ENCODE data around the gene CREB3L1. TPM values are rescaled to one million over a fixed set of nuclear protein-coding genes. Genes with fewer than 3 reads are reported as not detected.

CREB3L1 gene
- total and polyA plus RNA-seq, 5 donors: 9.7 to 18.8 (median 15.2) TPM

GRCh38 chr11:46263120-46263519, 14.3 kb upstream of the CREB3L1 start:
- DNase-seq (no peak), ATAC-seq (no peak)
- WGBS: 96% methylated on average over 3 of the region's 3 CpGs
- no peak overlapping the region for H3K27ac ChIP-seq (ENCODE audit: low read length)
- no peaks in the 10 kb centered on the region for H3K9me3 ChIP-seq (ENCODE audit: control insufficient read depth, low read length)
- intact Hi-C loops (cut with DNase I): no loop called here
- H3K27me3 ChIP-seq (ENCODE audit: control insufficient read depth, insufficient read depth): no peaks in the 10 kb centered on the region
- H3K4me1 ChIP-seq (ENCODE audit: control insufficient read depth, insufficient read depth, low read length): no peaks in the 10 kb centered on the region
- H3K4me3 ChIP-seq (ENCODE audit: low read length): no peak overlapping the region

DNA sequence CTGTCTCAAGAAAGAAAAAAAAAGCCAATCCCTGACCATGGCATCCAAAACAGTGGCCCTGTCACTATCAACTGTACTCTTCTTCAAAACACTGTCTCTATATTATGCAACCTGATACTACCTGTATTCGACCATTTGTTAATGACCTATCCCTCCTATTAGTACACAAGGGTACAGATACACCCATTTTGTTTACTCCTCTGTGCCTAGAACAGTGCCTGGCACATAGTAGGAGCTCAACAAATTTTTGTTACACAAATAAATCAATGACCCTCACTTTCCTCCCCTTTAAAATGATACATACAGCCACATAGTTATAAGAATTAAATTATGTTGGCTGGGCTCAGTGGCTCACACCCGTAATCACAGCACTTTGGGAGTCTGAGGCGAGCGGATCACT, 13.4 kb upstream of the CREB3L1 start:
- ATAC-seq: no peak

DNA sequence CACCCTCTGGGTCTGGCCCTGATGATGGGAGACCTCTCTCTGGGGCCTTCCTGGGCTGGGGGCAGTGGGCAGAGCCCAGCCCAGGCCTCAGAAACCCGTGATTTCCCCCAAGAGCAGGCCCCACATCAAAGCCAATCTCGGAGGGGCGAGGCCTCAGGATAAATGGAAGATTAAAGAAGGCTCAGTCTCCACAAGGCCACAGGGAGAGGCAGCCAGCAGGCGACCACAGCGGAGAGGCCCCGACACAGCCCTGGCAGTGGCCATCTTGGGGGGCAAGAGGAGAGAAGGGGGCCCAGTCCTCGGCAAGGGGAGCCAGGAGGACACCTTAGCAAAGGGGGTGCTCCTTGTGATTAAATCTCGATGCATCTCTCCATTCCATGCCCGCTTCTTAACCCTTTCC, 12.5 kb upstream of the CREB3L1 start:
- intact Hi-C loops (cut with DNase I): no loop called here
- Histone ChIP-seq H3K4me3 (ENCODE audit: low read length) (no peak overlapping the region), H3K27ac (ENCODE audit: low read length) (no peak overlapping the region), H3K27me3 (ENCODE audit: control insufficient read depth, insufficient read depth) (no peaks in the 10 kb centered on the region), H3K9me3 (ENCODE audit: control insufficient read depth, low read length) (no peaks in the 10 kb centered on the region), H3K4me1 (ENCODE audit: control insufficient read depth, insufficient read depth, low read length) (no peaks in the 10 kb centered on the region)
- DNase-seq (no peak), ATAC-seq (no peak)
- 68% methylated on average over 9 of the region's 9 CpGs for WGBS

More for the DNA sequence above, 13.4 kb upstream of the CREB3L1 start:
- no peak for DNase-seq
- Histone ChIP-seq H3K27ac (ENCODE audit: low read length) (no peak overlapping the region), H3K27me3 (ENCODE audit: control insufficient read depth, insufficient read depth) (no peaks in the 10 kb centered on the region), H3K4me3 (ENCODE audit: low read length) (no peak overlapping the region), H3K4me1 (ENCODE audit: control insufficient read depth, insufficient read depth, low read length) (no peaks in the 10 kb centered on the region), H3K9me3 (ENCODE audit: control insufficient read depth, low read length) (no peaks in the 10 kb centered on the region)
- WGBS: 93% methylated on average over 4 of the region's 4 CpGs
- intact Hi-C loops (cut with DNase I): no loop called here

DNA sequence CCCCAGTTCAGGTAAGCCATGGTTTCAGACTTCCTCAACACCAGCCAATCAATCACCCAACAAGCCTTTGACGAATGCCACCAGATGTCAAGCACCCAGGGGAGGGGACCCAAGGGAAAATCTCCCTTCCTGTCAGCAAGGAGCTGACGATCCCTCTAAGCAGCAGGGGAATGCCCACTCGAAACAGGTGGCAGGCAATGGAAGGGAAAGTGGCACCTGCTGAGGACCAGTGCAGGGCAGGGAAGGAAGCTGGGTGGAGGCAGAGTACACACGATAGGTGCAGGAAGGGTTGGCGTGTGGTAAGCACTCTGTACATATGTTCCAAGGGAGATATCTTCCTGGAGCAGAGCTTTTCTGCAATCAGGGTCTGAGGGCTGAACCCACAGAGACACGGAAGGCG, 11.7 kb upstream of the CREB3L1 start:
- whole genome bisulfite sequencing: 77% methylated on average over 7 of the region's 7 CpGs
- H3K27ac ChIP-seq (ENCODE audit: low read length): no peak overlapping the region
- H3K9me3 ChIP-seq (ENCODE audit: control insufficient read depth, low read length): no peaks in the 10 kb centered on the region
- H3K4me3 ChIP-seq (ENCODE audit: low read length): no peak overlapping the region
- ATAC-seq (no peak), DNase-seq (no peak)
- H3K27me3 ChIP-seq (ENCODE audit: control insufficient read depth, insufficient read depth): no peaks in the 10 kb centered on the region
- intact Hi-C loops (cut with DNase I): no loop called here
- H3K4me1 ChIP-seq (ENCODE audit: control insufficient read depth, insufficient read depth, low read length): no peaks in the 10 kb centered on the region

DNA sequence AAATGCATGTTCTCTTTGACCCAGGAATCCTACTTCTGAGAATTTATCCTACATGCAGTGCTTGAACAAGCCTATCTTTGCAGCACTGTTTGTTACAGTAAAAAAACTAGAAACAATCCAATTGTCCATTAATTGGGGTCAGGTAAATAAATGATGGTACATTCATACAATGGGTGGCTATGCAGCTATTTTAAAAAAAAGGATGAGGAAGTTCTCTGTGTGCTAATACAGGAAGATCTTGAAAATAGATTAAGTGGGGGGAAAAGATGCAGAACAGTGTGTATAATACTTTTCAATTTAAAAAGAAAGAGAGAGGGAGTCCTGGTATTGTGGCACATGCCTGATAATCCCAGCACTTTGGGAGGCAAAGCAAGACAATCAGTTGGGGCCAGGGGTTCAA, 9.5 kb upstream of the CREB3L1 start:
- intact Hi-C loops (cut with DNase I): no loop called here
- Histone ChIP-seq H3K9me3 (ENCODE audit: control insufficient read depth, low read length) (no peaks in the 10 kb centered on the region), H3K4me1 (ENCODE audit: control insufficient read depth, insufficient read depth, low read length) (peaks cover 6% of the 10 kb centered on the region), H3K27ac (ENCODE audit: low read length) (no peak overlapping the region), H3K27me3 (ENCODE audit: control insufficient read depth, insufficient read depth) (no peaks in the 10 kb centered on the region), H3K4me3 (ENCODE audit: low read length) (no peak overlapping the region)
- ATAC-seq (no peak), DNase-seq (no peak)

- intact Hi-C loops (cut with DNase I): no loop called here
- ATAC-seq: no peak
- Histone ChIP-seq H3K27ac (ENCODE audit: low read length) (no peak overlapping the region), H3K4me3 (ENCODE audit: low read length) (no peak overlapping the region), H3K27me3 (ENCODE audit: control insufficient read depth, insufficient read depth) (no peaks in the 10 kb centered on the region), H3K9me3 (ENCODE audit: control insufficient read depth, low read length) (no peaks in the 10 kb centered on the region), H3K4me1 (ENCODE audit: control insufficient read depth, insufficient read depth, low read length) (peaks cover 11% of the 10 kb centered on the region)
- WGBS: 91% methylated on average over 5 of the region's 5 CpGs
- DNase-seq: no peak
These were observed 6.8 kb upstream of the CREB3L1 start for GRCh38 chr11:46270684-46271083.

DNA sequence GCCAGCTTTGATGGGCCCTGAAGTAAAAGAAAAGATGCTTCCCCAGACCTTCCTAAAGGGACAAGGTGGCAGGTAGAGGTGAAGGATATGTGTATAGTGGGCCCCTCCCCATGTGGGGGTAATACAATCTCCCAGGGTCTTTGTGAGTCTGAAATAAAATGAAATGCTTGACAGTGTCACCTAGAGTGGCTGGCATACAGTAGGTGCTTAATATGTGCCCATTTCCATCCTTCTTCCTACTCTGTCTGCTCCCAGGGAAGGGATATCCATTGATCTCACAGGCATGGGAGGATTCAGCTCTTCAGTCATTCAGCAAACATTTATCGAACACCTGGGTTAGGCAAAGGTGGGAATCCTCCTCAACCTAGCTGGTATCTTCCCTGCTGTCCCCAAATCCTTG, 6.1 kb upstream of the CREB3L1 start:
- intact Hi-C loops (cut with DNase I): no loop called here
- ATAC-seq (no peak), DNase-seq (no peak)
- 98% methylated on average over 1 of the region's 1 CpG for WGBS
- Histone ChIP-seq H3K27me3 (ENCODE audit: control insufficient read depth, insufficient read depth) (no peaks in the 10 kb centered on the region), H3K9me3 (ENCODE audit: control insufficient read depth, low read length) (no peaks in the 10 kb centered on the region), H3K4me3 (ENCODE audit: low read length) (no peak overlapping the region), H3K4me1 (ENCODE audit: control insufficient read depth, insufficient read depth, low read length) (peaks cover 16% of the 10 kb centered on the region), H3K27ac (ENCODE audit: low read length) (no peak overlapping the region)

- no peaks in the 10 kb centered on the region for H3K9me3 ChIP-seq (ENCODE audit: control insufficient read depth, low read length)
- DNase-seq (no peak), ATAC-seq (peak in 1 of 2 donors; percentile 5)
- H3K27me3 ChIP-seq (ENCODE audit: control insufficient read depth, insufficient read depth): no peaks in the 10 kb centered on the region
- peaks cover 18% of the 10 kb centered on the region for H3K4me1 ChIP-seq (ENCODE audit: control insufficient read depth, insufficient read depth, low read length)
- H3K4me3 ChIP-seq (ENCODE audit: low read length): no peak overlapping the region
- intact Hi-C loops (cut with DNase I): no loop called here
- H3K27ac ChIP-seq (ENCODE audit: low read length): peak overlapping the region; percentile 78
- WGBS: 69% methylated on average over 16 of the region's 16 CpGs
These were observed 5.3 kb upstream of the CREB3L1 start for GRCh38 chr11:46271875-46272815.

GRCh38 chr11:46272816-46273427, 4.5 kb upstream of the CREB3L1 start:
- Histone ChIP-seq H3K4me3 (ENCODE audit: low read length) (no peak overlapping the region), H3K27ac (ENCODE audit: low read length) (peak overlapping the region; percentile 78), H3K27me3 (ENCODE audit: control insufficient read depth, insufficient read depth) (no peaks in the 10 kb centered on the region), H3K9me3 (ENCODE audit: control insufficient read depth, low read length) (no peaks in the 10 kb centered on the region), H3K4me1 (ENCODE audit: control insufficient read depth, insufficient read depth, low read length) (peaks cover 18% of the 10 kb centered on the region)
- DNase-seq (peak; percentile 79 to 92 (median 90)), ATAC-seq (peak; percentile 87 to 88)
- intact Hi-C loops (cut with DNase I): no loop called here
- 34% methylated on average over 9 of the region's 9 CpGs for WGBS

GRCh38 chr11:46273511-46274205, 3.8 kb upstream of the CREB3L1 start:
- Histone ChIP-seq H3K9me3 (ENCODE audit: control insufficient read depth, low read length) (no peaks in the 10 kb centered on the region), H3K27ac (ENCODE audit: low read length) (peak overlapping the region; percentile 32), H3K4me3 (ENCODE audit: low read length) (no peak overlapping the region), H3K4me1 (ENCODE audit: control insufficient read depth, insufficient read depth, low read length) (peaks cover 18% of the 10 kb centered on the region), H3K27me3 (ENCODE audit: control insufficient read depth, insufficient read depth) (no peaks in the 10 kb centered on the region)
- DNase-seq (no peak), ATAC-seq (peak; percentile 6 to 8)
- intact Hi-C loops (cut with DNase I): no loop called here
- WGBS: 54% methylated on average over 7 of the region's 7 CpGs

All from right cardiac atrium (tissue), 5 donors.